Neural cell (in vitro differentiated cells): ENCODE results near the gene ZNF580. TPM values are rescaled to one million over a fixed set of nuclear protein-coding genes. Genes with fewer than 3 reads are reported as not detected.

ENCODE experiments used
- H2AFZ ChIP-seq: fragments of 200-600, 300-800 bp; sonication (generic), shearing (Covaris generic); 2 replicates; pipeline ENCODE4 v1.6.0; 2014; ENCODE audit warnings: low read depth, mild to moderate bottlenecking, antibody characterized with exemption, low read length, moderate library complexity
- H3F3A ChIP-seq: fragments of 200-600 bp; shearing (Covaris generic); 2 replicates; pipeline ENCODE4 v1.6.1; 2016; ENCODE audit warnings: mild to moderate bottlenecking, moderate library complexity, mixed read lengths, antibody characterized with exemption, low read length; ENCODE audit not compliant: insufficient read depth, poor library complexity, severe bottlenecking
- H3K27ac ChIP-seq: fragments of 200-600, 300-800 bp; sonication (generic), shearing (Covaris generic); 2 replicates; pipeline ENCODE4 v1.5.1; 2014; ENCODE audit warnings: mild to moderate bottlenecking, low read length, moderate library complexity
- H3K27me3 ChIP-seq: fragments of 300-800, 200-600 bp; sonication (generic), shearing (Covaris generic); 2 replicates; pipeline ENCODE4 v1.6.0; 2014; ENCODE audit warnings: mild to moderate bottlenecking, low read depth, low read length, moderate library complexity; ENCODE audit not compliant: insufficient read depth
- H3K36me3 ChIP-seq: fragments of 300-800, 200-600 bp; sonication (generic), shearing (Covaris generic); 2 replicates; pipeline ENCODE4 v1.5.1; 2014; ENCODE audit warnings: mild to moderate bottlenecking, antibody characterized with exemption, low read length, moderate library complexity; ENCODE audit not compliant: insufficient read depth
- H3K4me2 ChIP-seq: fragments of 300-800, 200-600 bp; sonication (generic), shearing (Covaris generic); 2 replicates; pipeline ENCODE4 v1.6.0; 2014; ENCODE audit warnings: mild to moderate bottlenecking, low read length
- H3K4me3 ChIP-seq: fragments of 300-800, 200-600 bp; sonication (generic), shearing (Covaris generic); 2 replicates; pipeline ENCODE4 v1.5.1; 2014; ENCODE audit warnings: mild to moderate bottlenecking, low read length, moderate library complexity
- H3K79me2 ChIP-seq: fragments of 200-600 bp; shearing (Covaris generic); replicated peaks from 2 replicates; pipeline ENCODE4 v1.6.0; 2014; ENCODE audit warnings: mild to moderate bottlenecking, low read length, moderate library complexity; ENCODE audit not compliant: insufficient read depth
- H3K9ac ChIP-seq: fragments of 300-800, 200-600 bp; sonication (generic), shearing (Covaris generic); 2 replicates; pipeline ENCODE4 v1.6.1; 2016; ENCODE audit warnings: mild to moderate bottlenecking, low read length, mixed read lengths
- H3K9me2 ChIP-seq: fragments of 200-600 bp; shearing (Covaris generic); 2 replicates; pipeline ENCODE4 v1.6.1; 2016; ENCODE audit warnings: mild to moderate bottlenecking, low read length, mixed read lengths; ENCODE audit not compliant: insufficient read depth
- H3K9me3 ChIP-seq: fragments of 200-600, 300-800 bp; sonication (generic), shearing (Covaris generic); 2 replicates; pipeline ENCODE4 v1.6.1; 2016; ENCODE audit warnings: mild to moderate bottlenecking, mixed run types, low read length, moderate library complexity, mixed read lengths
- H4K20me1 ChIP-seq: fragments of 200-600 bp; shearing (Covaris generic); 2 replicates; pipeline ENCODE4 v1.6.1; 2016; ENCODE audit warnings: mild to moderate bottlenecking, mixed run types; ENCODE audit not compliant: insufficient read depth
- EP300 ChIP-seq: fragments of 450-650 bp; conservative IDR thresholded peaks from 2 replicates; pipeline ENCODE4 v1.6.1; 2014; ENCODE audit warnings: antibody characterized with exemption, mild to moderate bottlenecking, moderate library complexity; ENCODE audit not compliant: poor library complexity, severe bottlenecking
- EZH2 ChIP-seq: fragments of 200-600, 300-800 bp; shearing (Covaris generic), sonication (generic); IDR thresholded peaks from 2 replicates; pipeline ENCODE4 v1.6.1; 2014; ENCODE audit warnings: antibody characterized with exemption, low read length, borderline replicate concordance, mild to moderate bottlenecking; ENCODE audit not compliant: insufficient read depth, poor library complexity, severe bottlenecking
- MXI1 ChIP-seq: fragments of 450-650 bp; conservative IDR thresholded peaks from 2 replicates; pipeline ENCODE4 v1.6.1; 2014; ENCODE audit warnings: antibody characterized with exemption, mild to moderate bottlenecking; ENCODE audit not compliant: poor library complexity, severe bottlenecking
- POLR2AphosphoS5 ChIP-seq: IDR thresholded peaks from 2 replicates; pipeline ENCODE4 v1.6.1; 2012
- RAD21 ChIP-seq: fragments of 450-650 bp; conservative IDR thresholded peaks from 2 replicates; pipeline ENCODE4 v1.6.1; 2014; ENCODE audit warnings: antibody characterized with exemption, mild to moderate bottlenecking, moderate library complexity
- SMC3 ChIP-seq: fragments of 450-650 bp; conservative IDR thresholded peaks from 2 replicates; pipeline ENCODE4 v1.6.1; 2014; ENCODE audit warnings: antibody characterized with exemption, mild to moderate bottlenecking, moderate library complexity; ENCODE audit not compliant: poor library complexity
- TAF1 ChIP-seq: IDR thresholded peaks from 2 replicates; pipeline ENCODE4 v1.6.1; 2012; ENCODE audit warnings: low read depth
- polyA plus RNA-seq: library from polyadenylated mRNA; depleted of rRNA; stranded (reverse); fragments of >200 nt; gene quantifications from 2 replicates; pipeline ENCODE4 v1.2.3, GENCODE V29; 2014
- TF ChIP-seq, protein P1 (sequence below): fragments of 450-650 bp; IDR thresholded peaks from 2 replicates; pipeline ENCODE4 v1.5.1; 2014; ENCODE audit warnings: antibody characterized with exemption, mild to moderate bottlenecking, moderate library complexity; ENCODE audit not compliant: poor library complexity, severe bottlenecking
- TF ChIP-seq, protein P2 (sequence below): IDR thresholded peaks from 2 replicates; pipeline ENCODE4 v1.6.1; 2012; ENCODE audit warnings: borderline replicate concordance

ZNF580 gene
- polyA plus RNA-seq, 1 donor from 2014 or later: 11.7 TPM

DNA sequence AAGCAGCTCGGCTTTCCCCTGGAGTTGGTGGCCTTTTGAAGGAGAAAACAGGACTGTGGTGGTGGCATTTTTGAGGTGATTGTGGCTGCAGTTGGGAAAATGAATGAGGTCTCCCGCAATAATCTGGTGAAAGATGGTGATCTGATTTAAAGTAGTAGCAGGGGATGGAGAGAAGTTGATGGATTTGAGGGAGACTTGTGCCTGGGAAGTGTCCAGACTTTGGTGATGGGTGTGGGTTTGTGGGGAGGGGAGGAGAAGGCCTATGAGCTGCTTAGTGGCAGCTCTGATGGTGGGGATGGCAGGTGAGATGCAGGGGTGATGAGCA, 30.2 kb downstream of the ZNF580 start:
- Histone ChIP-seq H3K79me2 (peaks cover 31% of the 10 kb centered on the region), H4K20me1 (peaks cover 8% of the 10 kb centered on the region), H3K4me2 (no peak overlapping the region), H3K4me3 (no peak overlapping the region), H3K36me3 (no peaks in the 10 kb centered on the region), H2AFZ (no peak overlapping the region), H3K27ac (no peak overlapping the region), H3K9ac (no peak overlapping the region), H3K9me2 (no peaks in the 10 kb centered on the region), H3K9me3 (no peaks in the 10 kb centered on the region), H3K27me3 (no peaks in the 10 kb centered on the region), H3F3A (no peaks in the 10 kb centered on the region)
- TF ChIP-seq SMC3 (no peak), MXI1 (no peak), EP300 (no peak), EZH2 (no peak), TAF1 (no peak), RAD21 (no peak), POLR2AphosphoS5 (no peak)
- TF ChIP-seq, protein P1, sequence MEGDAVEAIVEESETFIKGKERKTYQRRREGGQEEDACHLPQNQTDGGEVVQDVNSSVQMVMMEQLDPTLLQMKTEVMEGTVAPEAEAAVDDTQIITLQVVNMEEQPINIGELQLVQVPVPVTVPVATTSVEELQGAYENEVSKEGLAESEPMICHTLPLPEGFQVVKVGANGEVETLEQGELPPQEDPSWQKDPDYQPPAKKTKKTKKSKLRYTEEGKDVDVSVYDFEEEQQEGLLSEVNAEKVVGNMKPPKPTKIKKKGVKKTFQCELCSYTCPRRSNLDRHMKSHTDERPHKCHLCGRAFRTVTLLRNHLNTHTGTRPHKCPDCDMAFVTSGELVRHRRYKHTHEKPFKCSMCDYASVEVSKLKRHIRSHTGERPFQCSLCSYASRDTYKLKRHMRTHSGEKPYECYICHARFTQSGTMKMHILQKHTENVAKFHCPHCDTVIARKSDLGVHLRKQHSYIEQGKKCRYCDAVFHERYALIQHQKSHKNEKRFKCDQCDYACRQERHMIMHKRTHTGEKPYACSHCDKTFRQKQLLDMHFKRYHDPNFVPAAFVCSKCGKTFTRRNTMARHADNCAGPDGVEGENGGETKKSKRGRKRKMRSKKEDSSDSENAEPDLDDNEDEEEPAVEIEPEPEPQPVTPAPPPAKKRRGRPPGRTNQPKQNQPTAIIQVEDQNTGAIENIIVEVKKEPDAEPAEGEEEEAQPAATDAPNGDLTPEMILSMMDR: no peak
- TF ChIP-seq, protein P2, sequence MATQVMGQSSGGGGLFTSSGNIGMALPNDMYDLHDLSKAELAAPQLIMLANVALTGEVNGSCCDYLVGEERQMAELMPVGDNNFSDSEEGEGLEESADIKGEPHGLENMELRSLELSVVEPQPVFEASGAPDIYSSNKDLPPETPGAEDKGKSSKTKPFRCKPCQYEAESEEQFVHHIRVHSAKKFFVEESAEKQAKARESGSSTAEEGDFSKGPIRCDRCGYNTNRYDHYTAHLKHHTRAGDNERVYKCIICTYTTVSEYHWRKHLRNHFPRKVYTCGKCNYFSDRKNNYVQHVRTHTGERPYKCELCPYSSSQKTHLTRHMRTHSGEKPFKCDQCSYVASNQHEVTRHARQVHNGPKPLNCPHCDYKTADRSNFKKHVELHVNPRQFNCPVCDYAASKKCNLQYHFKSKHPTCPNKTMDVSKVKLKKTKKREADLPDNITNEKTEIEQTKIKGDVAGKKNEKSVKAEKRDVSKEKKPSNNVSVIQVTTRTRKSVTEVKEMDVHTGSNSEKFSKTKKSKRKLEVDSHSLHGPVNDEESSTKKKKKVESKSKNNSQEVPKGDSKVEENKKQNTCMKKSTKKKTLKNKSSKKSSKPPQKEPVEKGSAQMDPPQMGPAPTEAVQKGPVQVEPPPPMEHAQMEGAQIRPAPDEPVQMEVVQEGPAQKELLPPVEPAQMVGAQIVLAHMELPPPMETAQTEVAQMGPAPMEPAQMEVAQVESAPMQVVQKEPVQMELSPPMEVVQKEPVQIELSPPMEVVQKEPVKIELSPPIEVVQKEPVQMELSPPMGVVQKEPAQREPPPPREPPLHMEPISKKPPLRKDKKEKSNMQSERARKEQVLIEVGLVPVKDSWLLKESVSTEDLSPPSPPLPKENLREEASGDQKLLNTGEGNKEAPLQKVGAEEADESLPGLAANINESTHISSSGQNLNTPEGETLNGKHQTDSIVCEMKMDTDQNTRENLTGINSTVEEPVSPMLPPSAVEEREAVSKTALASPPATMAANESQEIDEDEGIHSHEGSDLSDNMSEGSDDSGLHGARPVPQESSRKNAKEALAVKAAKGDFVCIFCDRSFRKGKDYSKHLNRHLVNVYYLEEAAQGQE: no peak

DNA sequence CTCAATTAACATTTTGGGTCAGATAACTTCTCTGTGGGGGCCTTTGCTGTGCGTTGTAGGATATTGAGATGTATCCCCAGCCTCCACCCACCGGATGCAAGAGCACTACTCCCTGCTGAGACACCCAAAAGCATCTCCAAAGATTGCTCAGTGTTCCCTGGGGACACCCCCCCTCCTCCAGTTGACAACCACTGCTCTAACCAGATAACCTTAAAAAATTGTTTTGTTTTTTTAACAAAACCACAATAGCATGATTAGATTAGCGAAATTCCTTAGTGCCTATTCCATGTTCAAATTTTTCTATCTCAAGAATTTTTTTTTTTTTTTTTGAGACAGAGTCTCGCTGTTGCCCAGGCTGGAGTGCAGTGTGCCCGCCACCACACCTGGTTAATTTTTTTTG, 31.6 kb downstream of the ZNF580 start:
- H3K9ac ChIP-seq: no peak overlapping the region
- H4K20me1 ChIP-seq: peaks cover 6% of the 10 kb centered on the region
- no peak overlapping the region for H2AFZ ChIP-seq
- H3K36me3 ChIP-seq: no peaks in the 10 kb centered on the region
- H3K4me2 ChIP-seq: no peak overlapping the region
- peaks cover 38% of the 10 kb centered on the region for H3K79me2 ChIP-seq
- H3K27me3 ChIP-seq: no peaks in the 10 kb centered on the region
- H3F3A ChIP-seq: no peaks in the 10 kb centered on the region
- no peaks in the 10 kb centered on the region for H3K9me3 ChIP-seq
- no peak overlapping the region for H3K4me3 ChIP-seq
- no peaks in the 10 kb centered on the region for H3K9me2 ChIP-seq
- H3K27ac ChIP-seq: no peak overlapping the region
- TF ChIP-seq POLR2AphosphoS5: no peak
- TF ChIP-seq, protein P2: no peak
- no peak for TF ChIP-seq TAF1
- no peak for TF ChIP-seq EP300
- no peak for TF ChIP-seq MXI1
- no peak for TF ChIP-seq SMC3
- TF ChIP-seq, protein P1: no peak
- TF ChIP-seq RAD21: no peak
- TF ChIP-seq EZH2: no peak
